ENCODE data around the gene ARMS2.

The ARMS2 gene

DNA sequence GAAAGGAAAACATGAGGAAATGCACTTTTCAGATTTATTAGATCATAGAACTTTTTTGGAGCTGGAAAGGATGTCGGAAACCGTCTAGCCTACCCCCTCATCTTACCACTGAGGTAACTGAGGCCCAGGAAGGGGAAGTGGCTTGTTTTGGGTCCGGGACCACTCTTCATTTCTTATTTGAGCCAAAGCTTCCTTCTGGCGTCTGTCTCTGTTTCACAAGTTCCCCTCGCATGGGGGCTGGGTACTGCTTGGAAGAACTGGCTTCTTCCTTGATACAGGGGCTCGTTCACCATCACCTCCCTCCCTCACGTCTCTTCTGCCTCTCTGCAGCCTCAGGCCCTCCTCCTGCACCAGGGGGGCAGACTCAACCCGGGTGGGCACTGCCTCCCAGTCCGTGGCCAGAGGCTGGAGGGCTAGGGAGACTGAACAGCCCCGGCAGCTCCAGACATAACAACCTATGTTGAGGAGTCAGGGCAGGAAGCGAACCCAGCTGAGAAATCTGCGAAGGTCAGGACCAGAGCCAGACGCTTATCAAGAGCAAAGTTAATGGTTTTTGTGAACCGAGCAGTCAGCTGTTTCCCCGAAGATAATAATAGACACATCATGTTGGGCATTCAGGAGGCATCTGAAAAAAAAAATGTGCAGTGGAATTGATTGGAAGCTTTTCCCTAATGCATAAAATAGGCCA, 19.8 kb downstream of the ARMS2 start:
- H3K27ac ChIP-seq, result no peak overlapping the region
- TF ChIP-seq ZFX (IDR thresholded peaks at IDR 0.05), result no peak
- TF ChIP-seq, protein P1, sequence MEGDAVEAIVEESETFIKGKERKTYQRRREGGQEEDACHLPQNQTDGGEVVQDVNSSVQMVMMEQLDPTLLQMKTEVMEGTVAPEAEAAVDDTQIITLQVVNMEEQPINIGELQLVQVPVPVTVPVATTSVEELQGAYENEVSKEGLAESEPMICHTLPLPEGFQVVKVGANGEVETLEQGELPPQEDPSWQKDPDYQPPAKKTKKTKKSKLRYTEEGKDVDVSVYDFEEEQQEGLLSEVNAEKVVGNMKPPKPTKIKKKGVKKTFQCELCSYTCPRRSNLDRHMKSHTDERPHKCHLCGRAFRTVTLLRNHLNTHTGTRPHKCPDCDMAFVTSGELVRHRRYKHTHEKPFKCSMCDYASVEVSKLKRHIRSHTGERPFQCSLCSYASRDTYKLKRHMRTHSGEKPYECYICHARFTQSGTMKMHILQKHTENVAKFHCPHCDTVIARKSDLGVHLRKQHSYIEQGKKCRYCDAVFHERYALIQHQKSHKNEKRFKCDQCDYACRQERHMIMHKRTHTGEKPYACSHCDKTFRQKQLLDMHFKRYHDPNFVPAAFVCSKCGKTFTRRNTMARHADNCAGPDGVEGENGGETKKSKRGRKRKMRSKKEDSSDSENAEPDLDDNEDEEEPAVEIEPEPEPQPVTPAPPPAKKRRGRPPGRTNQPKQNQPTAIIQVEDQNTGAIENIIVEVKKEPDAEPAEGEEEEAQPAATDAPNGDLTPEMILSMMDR (conservative IDR thresholded peaks at IDR 0.05), result no peak

DNA sequence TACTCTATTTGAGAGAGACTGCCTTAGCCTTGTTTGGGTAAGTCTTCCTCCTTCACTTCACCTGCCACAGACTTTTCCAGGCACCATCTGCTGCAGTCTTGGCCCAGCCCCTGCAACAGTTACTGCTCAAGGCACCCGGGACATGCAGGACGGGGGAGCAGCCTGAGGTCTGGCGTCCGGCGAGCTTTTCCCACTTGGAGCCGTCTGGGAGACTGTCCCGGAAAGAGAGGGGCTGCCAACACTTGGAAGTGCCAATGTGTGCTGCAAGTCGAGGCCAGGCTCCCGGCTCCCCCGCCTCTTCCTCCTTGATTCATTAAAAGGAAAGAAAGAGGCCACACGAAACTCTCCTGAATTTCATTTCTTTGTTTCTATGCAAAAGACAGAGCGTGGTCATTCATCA, 20.6 kb downstream of the ARMS2 start:
- H3K27ac ChIP-seq, result no peak overlapping the region
- TF ChIP-seq, protein P1 (conservative IDR thresholded peaks at IDR 0.05), result no peak
- no peak for TF ChIP-seq ZFX (IDR thresholded peaks at IDR 0.05)

DNA sequence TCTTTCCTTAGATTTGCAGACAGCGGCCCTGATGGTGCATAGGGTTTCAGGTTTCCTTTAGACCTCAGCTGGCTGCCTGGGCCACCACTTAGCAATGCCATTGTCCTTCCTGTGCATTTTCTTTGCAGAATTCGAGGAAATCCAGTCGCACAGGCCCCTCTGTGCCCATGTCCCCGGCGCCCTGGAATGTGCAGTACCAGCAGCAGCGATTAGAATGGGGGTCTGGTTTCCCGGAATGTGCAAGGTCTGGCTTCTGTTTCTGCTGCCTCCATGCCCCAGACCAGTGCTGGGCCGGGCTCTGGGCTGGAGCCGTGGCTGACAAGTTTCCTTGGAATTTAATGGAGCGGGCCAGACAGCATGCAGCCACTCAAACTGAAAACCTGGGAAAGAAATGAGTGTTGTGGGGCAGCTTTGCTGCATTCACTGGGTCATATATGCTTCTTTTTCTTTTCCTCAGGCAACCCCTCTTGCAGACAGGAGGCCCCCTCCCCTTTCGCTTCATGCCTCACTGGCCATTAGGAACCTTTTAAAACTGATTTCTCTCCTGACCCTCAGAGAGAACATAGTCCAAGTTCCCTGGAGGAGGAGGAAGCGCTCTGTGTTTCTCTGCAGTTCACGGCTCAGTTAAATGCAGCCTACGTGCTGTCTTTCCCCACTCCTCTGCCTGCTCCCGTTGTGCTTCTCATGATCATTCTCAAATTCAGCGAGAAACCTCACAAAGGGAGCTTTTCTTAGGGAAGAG, 21.3 kb downstream of the ARMS2 start:
- TF ChIP-seq, protein P1 (conservative IDR thresholded peaks at IDR 0.05), result no peak
- TF ChIP-seq ZFX (IDR thresholded peaks at IDR 0.05), result no peak

DNA sequence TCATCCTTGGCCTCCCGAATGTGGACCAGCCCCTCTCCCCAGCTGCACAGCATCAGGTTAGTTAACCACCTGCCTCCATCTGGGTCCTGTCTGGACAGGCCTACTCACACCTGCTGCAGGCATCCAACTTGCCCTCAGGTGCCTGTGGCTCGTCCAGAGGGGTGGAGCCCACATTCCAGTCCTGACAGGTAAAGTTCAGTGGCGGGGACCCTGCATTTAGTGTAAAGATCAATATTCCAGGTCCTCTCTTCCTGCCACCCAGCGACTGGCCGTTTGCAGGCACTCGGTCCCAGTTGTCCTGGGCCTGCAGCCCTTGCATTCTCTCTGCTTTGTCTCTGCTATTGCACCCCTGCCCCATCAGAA, 21.9 kb downstream of the ARMS2 start:
- H3K27ac ChIP-seq, result no peak overlapping the region
- TF ChIP-seq, protein P1 (conservative IDR thresholded peaks at IDR 0.05), result no peak
- no peak for TF ChIP-seq ZFX (IDR thresholded peaks at IDR 0.05)

More for the DNA sequence above, 21.3 kb downstream of the ARMS2 start:
- no peak overlapping the region for H3K27ac ChIP-seq

DNA sequence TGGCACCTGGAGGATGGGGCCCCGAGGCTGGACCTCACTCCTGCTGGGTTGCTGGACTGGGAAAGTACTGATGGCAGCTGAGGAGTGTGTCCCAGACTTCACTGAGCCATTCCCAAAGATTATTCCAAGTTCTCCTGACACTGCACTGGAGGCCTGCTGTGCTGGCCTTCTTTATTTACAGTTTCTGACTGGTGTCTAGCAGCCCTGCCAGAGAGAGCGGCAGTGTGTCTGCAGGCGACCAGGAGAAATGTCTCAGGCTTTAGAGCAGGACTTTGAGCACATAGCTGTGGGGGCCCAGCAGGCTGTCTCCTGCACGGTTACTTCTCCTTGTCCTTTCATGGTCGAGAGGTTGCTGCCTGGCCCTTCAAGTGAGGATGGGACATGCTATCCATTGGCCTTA, 23.0 kb downstream of the ARMS2 start:
- no peak overlapping the region for H3K27ac ChIP-seq
- no peak for TF ChIP-seq ZFX (IDR thresholded peaks at IDR 0.05)

DNA sequence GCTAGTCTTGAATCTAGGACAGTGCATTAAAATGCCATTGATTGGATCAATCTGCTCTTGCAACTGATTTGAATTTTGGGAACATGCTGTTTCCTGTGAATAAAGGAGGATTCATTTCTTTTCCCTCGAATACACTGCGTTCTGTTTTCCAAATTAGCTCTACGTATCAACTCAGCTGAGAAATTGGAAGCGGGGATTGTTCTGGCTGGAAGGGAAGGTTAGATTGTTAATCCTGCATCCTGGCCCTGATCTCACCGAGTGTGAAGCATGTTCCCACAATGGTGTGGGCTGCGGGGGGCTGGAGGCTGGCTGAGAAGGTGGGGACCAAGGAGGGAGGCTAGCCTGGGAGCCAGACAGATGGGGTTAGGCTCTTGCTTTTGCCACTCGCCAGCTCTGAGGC, 24.5 kb downstream of the ARMS2 start:
- TF ChIP-seq, protein P1 (conservative IDR thresholded peaks at IDR 0.05), result no peak
- no peak for TF ChIP-seq ZFX (IDR thresholded peaks at IDR 0.05)
- no peak overlapping the region for H3K27ac ChIP-seq

DNA sequence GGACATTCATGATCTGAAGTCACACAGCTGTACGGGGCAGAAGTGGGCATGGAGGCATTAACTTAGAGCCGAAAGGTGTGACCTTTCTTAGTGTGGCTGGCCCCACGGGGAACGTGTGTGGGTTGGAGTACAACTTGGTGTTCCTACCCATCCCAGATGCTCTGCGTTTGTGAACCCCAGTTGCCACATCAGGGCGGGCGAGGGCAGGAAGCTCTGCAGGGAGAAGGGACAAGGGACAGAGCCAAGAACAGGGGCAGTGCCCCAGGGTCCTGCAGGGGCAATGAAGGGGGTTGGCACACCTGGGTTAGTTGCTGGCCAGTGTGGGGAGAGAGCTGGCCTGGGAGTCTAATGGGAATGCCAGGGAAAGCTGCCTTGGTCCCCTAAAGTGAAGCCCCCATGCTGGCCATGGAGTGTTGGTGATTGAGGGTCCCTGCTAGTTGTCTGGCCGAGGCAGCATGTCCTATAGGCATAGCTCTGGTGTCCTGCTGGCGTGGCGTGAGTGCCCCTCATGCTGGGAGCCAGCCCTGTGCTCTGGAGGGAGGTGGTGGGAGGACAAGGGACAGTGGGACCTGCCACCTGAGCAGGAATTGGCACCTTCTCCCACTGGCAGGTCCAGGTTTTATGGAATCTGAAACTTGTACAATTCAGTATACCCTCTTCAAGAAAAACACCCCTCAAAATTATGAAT, 25.8 kb downstream of the ARMS2 start:
- H3K27ac ChIP-seq, result no peak overlapping the region
- TF ChIP-seq ZFX (IDR thresholded peaks at IDR 0.05), result no peak
- TF ChIP-seq, protein P1 (conservative IDR thresholded peaks at IDR 0.05), result no peak
